Peyer's patch (tissue), 4 donors: ENCODE data around the gene OR51A7.

Experiments used
- CTCF ChIP-seq, 6 experiments: fragments of 450-650 bp in 4 of 6; fragments of 200-600 bp in 2 of 6; sonication (generic) in 1 of 6; IDR thresholded peaks; one replicate each; pipeline ENCODE4 v1.5.1; 2017 to 2019; ENCODE audit warnings: antibody characterized with exemption in 6 of 6, mild to moderate bottlenecking in 3 of 6, moderate library complexity in 1 of 6
- POLR2A ChIP-seq, 2 donors: fragments of 450-650 bp; IDR thresholded peaks; one replicate each; pipeline ENCODE4 v1.5.1; 2017; ENCODE audit warnings: antibody characterized with exemption in 2 of 2, mild to moderate bottlenecking in 2 of 2, moderate library complexity in 2 of 2

- no peak for TF ChIP-seq CTCF (IDR thresholded peaks at IDR 0.05)
- no peak for TF ChIP-seq POLR2A (IDR thresholded peaks at IDR 0.05)
Measured at GRCh38 chr11:4886186-4886585, 17.4 kb upstream of the OR51A7 start.
